AML-193 (cell line): ENCODE results near the gene DEGS2.
"Not testable (repeated sequence)": the region's sequence is repeated elsewhere in the genome, so short reads cannot be mapped to it uniquely, and the experiment has no call there.

Experiments used
- DNase-seq, 2 experiments: peaks; one replicate each; lab custom pipeline; 2025; lab: John Stamatoyannopoulos, UW

Gene DEGS2

GRCh38 chr14:100178691-100179090 lies 19.2 kb upstream of the DEGS2 start:
- DNase-seq = no peak

GRCh38 chr14:100176811-100177327 lies 17.4 kb upstream of the DEGS2 start:
- no peak for DNase-seq

GRCh38 chr14:100173353-100173752 lies 13.9 kb upstream of the DEGS2 start:
- DNase-seq = no peak

GRCh38 chr14:100172811-100173210 lies 13.4 kb upstream of the DEGS2 start:
- no peak for DNase-seq

- no peak for DNase-seq
Observed at GRCh38 chr14:100170880-100171279, 11.4 kb upstream of the DEGS2 start.

DNA sequence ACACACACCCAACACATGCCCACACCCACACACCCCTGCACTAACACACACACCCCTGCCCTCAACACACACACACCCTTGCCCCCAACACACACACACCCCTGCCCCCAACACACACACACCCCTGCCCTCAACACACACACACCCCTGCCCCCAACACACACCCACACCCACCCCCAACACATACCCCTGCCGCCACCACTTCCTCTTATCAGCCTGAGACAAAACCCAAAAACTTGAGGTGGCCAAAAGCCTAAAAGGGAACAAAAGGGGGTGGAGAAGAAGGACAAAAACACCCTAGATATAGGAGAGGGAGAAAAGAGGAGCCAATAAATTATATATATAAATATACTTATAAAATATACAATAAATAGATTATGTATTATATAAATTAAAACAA lies 9.1 kb upstream of the DEGS2 start:
- DNase-seq = peak; percentile 24

- no peak for DNase-seq
Observed at GRCh38 chr14:100165831-100166440, 6.5 kb upstream of the DEGS2 start.

DNA sequence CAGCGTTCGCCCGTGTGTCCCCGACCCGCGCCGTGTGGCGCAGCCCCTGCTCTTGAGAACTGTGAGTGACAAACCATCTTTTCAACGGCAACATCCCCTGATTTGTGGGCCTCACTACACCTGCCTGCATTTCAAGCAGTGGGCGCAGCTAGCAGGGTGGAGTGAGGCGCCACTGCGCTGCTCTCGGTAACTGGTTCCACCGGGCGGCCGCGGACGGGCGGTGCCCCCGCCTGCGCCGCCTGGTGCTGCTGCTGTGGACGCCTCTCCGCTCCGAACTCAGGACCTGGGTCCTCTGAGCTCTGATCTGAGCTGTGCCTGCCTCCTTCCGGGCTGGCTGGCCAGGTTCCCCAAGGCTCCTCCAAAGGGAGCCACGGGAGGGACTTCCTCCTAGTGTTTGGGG lies 5.9 kb upstream of the DEGS2 start:
- no peak for DNase-seq

GRCh38 chr14:100160534-100160916 lies 1.1 kb upstream of the DEGS2 start:
- DNase-seq = no peak

DNA sequence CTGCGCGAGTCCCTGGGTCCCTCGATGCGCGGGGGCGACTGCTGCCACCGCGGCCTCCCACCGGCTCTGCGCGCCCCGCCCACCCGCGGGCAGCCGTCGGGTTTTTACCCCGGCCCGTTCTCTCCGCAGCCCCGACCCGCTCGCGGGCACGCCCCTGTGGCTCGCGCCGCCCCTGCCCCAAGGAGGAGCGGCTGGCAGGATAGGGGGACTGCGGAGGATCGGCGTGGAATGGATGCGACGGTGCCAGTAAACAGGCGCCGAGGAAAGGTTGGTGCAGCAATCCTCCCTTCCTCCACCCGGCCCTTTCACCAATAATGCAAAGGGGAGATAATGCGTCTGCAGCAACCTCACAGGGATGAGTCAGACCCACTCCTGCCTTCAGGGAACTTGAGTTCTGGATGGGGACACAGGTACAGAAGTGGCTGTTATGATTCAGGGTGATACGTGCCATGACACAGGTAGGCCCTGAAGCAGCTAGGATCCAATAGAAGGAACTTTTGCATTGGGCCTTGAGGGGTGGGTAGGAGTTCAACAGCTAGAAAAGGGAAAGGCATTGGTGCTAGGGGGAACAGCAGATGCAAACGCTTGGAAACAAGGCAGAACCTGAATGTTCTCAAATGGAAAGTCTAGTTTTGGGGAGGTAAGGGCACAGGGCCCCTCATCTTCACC lies 554 bp upstream of the DEGS2 start:
- DNase-seq = no peak

DNA sequence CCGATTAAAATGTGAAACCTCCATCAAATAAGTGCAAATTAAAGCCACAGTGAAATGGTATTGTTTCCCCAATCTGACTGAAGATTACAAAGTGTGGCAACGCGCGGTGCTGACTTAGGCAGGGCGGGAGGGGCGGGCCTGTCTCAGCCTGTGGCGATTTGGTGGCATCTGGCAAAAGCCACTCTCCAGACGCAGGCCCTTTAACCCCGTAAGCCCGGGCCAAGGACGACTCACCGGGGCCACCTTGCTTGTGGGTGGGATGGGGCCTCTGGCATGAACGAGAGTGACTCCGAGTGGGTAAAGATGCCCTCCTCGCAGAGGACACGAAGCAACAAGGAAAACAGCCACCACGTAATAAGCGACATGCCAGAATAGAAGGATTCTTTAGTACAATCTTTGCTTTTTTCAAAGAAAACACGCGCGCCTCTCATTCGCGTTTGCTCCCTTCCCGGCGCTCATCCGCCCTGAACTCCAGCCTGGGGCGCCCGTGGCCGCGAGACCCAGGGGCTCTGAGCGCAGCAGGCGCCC lies 815 bp downstream of the DEGS2 start:
- no peak for DNase-seq

DNA sequence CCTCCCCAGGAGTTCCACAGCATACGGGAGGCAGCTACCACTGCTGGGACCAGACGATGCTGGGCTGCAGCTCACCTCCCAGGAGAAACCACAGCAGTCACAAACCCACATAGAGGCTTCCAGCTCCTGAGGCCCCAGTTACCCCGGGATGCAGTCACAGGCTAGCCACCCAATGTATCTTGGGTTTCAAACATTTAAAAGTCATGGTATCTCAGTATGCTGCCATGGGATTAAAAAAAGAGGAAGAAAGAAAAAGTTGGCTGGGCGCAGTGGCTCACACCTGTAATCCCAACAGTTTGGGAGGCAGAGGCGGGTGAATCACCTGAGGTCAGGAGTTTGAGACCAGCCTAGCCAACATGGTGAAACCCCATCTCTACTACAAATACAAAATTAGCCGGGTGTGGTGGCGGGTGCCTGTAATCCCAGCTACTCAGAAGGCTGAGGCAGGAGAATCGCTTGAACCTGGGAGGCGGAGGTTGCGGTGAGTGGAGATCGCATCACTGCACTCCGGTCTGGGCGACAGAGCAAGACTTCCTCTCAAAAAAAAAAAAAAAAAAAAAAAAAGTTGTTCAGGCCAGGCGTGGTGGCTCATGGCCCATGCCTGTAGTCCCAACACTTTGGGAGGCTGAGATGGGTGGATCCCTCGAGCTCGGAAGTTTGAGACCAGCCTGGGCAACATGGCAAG lies 1.8 kb downstream of the DEGS2 start:
- not testable (repeated sequence) for DNase-seq

DNA sequence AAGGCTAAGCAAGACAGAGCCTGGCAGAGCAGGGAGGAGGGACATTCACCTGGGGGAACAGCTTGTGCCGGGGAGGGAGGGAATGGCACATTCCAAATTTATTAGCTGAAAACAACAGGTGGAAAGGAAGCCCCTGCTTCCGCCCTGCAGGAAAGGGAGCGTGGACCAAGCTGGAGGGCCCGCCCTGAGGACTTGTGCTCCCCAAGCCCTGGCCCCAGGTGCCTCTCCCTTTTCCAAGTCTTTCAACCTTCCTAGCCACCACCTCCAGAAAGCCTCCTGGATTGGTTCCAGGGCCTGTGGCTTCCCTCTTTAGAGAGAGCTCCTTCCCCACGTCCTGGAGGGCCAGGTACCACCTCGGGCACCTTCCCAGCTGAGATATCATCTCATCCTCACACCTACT lies 2.7 kb downstream of the DEGS2 start:
- no peak for DNase-seq

GRCh38 chr14:100155756-100156616 lies 3.5 kb downstream of the DEGS2 start:
- no peak for DNase-seq

DNA sequence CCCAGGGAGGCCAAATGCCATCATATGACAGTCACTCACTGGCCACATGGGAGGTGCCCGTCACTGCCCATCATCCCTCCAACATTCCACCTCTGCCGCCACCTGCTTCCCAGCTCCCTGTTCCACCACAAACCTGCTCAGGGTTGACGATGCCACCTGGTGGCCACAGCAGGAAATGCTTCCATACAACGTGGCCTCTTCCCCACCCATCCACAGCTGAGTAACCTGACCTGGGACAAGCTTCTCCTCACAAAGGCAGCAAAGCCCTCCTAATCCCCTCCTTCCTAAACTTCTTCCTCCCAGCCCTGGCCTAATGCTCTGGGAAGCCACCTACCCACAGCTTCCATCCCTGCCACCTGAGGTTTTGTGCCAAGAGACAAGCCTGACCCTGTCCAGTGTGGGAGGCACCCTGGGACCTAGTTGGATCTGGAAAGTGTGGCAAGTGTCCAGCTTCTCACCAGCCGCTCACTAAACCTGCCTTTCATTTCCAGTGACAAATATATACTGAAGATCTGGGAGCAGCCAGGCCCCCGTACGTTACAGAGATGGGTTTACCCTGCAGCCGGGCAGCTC lies 4.3 kb downstream of the DEGS2 start:
- DNase-seq = peak in 1 of 2 experiments; percentile 15

DNA sequence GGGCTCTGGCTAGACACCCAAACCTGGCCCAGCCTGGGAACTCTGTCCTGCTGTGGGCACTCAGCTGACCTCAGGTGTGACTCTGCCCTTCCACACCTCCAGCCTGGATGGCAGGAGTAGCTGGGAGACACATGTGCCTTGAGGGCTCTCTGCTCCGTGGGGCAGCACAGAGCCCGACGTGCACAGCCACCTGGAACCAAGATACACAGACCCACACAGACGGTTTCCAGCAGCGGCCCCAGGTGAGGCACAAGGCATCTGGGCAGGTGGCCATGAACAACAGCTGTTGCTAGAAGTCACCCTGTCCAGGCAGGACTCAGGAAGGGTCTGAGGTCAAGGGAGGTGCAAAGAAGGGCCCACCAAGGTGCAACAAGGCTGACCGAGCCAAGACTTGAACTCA lies 5.9 kb downstream of the DEGS2 start:
- DNase-seq = no peak

GRCh38 chr14:100152091-100152490 lies 7.4 kb downstream of the DEGS2 start:
- DNase-seq = no peak

- no peak for DNase-seq
Observed at GRCh38 chr14:100150932-100151587, 8.4 kb downstream of the DEGS2 start.

DNA sequence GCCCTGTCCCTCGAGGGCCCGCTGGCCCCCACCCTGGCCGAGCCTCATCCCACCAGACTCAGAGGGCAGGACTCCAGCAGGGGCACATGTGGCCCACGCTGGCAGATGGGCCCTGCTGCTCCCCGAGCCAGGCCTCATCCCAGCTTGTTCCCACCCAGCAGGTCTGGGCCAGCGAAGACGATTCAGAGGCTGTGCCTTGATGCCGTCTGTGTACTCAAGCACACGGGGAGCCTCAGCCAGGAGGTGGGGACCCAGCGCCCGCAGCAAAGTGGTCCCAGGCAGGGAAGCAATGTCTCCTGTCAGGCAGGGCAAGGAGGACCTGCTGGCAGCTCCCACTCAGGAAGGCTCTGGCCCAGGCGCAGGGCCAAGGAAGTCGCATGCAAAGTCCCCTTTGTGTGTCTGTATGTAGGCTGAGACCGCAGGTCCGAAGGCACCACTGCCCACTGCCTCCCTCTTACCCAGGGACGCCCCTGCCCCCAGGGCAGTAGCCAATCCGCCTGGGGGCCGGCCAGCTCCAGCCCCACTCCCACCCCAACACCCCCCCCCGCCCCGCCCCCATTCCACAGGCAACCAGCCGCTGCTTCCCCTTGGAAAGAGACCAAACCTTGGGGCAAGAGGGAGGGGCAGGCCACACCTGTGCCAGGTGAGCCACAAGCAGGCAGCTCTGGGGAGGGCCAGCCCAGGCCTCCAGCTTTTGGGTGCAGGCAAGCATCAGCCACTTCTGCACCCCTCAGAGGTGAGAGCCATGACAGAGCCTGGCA lies 9.4 kb downstream of the DEGS2 start:
- no peak for DNase-seq
